K562 (cell line): ENCODE data around the gene GPR4. TPM values are rescaled to one million over a fixed set of nuclear protein-coding genes. Genes with fewer than 3 reads are reported as not detected.

ENCODE experiments used
- CEBPB ChIP-seq: fragments of 450-650 bp; IDR thresholded peaks from 2 replicates; pipeline ENCODE4 v1.6.1; 2016; ENCODE audit warnings: missing genetic modification characterization, missing compliant biosample characterization
- CREBBP ChIP-seq: IDR thresholded peaks from one replicate; pipeline ENCODE4 v1.6.1; 2012; ENCODE audit warnings: low read depth, mild to moderate bottlenecking, control low read depth, inconsistent platforms, low read length
- GTF2F1 ChIP-seq: IDR thresholded peaks from 2 replicates; pipeline ENCODE4 v1.6.1; 2011; ENCODE audit warnings: low read depth, low read length, improper control_type of control experiment
- HNRNPH1 ChIP-seq: fragments of 200-400 bp; formaldehyde crosslinking; optimal IDR thresholded peaks from 2 replicates; pipeline ENCODE3; 2017; ENCODE audit warnings: low read depth, mild to moderate bottlenecking, low read length, moderate library complexity
- RUNX1 ChIP-seq: sonication (generic); IDR thresholded peaks from 2 replicates; pipeline ENCODE4 v1.6.1; 2016; ENCODE audit warnings: antibody characterized with exemption, low read depth
- SMC3 ChIP-seq: conservative IDR thresholded peaks from 2 replicates; pipeline ENCODE4 v1.6.1; 2011; ENCODE audit warnings: low read depth, low read length, improper control_type of control experiment; ENCODE audit not compliant: insufficient read depth
- ZFP91 ChIP-seq: sonication (generic); formaldehyde crosslinking; IDR thresholded peaks from 2 replicates; pipeline ENCODE4 v1.8.0; 2022; ENCODE audit warnings: mild to moderate bottlenecking, missing genetic modification reagents
- ZNF384 ChIP-seq: IDR thresholded peaks from 2 replicates; pipeline ENCODE4 v1.6.1; 2012; ENCODE audit warnings: low read depth, low read length, improper control_type of control experiment
- ZNF584 ChIP-seq: fragments of 200-800 bp; sonication (Bioruptor generic); IDR thresholded peaks from 2 replicates; pipeline ENCODE4 v1.6.1; 2016; ENCODE audit warnings: low read depth, mild to moderate bottlenecking, missing genetic modification characterization, missing compliant biosample characterization
- polyA plus RNA-seq, 8 experiments: library from polyadenylated mRNA; depleted of rRNA in 4 of 8; stranded (reverse) in 5 of 8; unstranded in 3 of 8; fragments of >200 nt; fragmentation: Nextera tagmentation in 2 of 8; fragmentation: Illumina TruSeq in 1 of 8; extraction: Ambion mirVana in 2 of 8; extraction: Trizol in 1 of 8; gene quantifications; 2 replicates each; pipeline versions ENCODE4 v1.2.1 to v1.2.3, GENCODE V29; 2011 to 2014; ENCODE audit warnings: inconsistent platforms in 1 of 8, missing spikeins in 1 of 8
- total RNA-seq, 7 experiments: library from RNA; depleted of rRNA in 6 of 7; stranded (reverse); fragments of >200 nt in 6 of 7; fragmentation: Illumina TruSeq in 2 of 7; extraction: Trizol in 2 of 7; gene quantifications; 2 replicates each; pipeline versions ENCODE4 v1.2.1 to v1.2.3, GENCODE V29; 2011 to 2021; ENCODE audit warnings: low replicate concordance in 1 of 7

The GPR4 gene
- total and polyA plus RNA-seq, 9 of the 15 experiments (the other 6 are each of a cell fraction or from before 2014, with no cell fraction given), result 0.03 to 0.09 (median 0.04) TPM; not detected in 5

- TF ChIP-seq ZNF384 (no peak), CEBPB (tag) (no peak), ZNF584 (CRISPR knock-in tag) (no peak), RUNX1 (no peak), GTF2F1 (no peak), ZFP91 (CRISPR knock-in tag) (no peak), CREBBP (no peak), HNRNPH1 (no peak), SMC3 (peak; percentile 85)
Measured at GRCh38 chr19:45591004-45591637, 10.9 kb downstream of the GPR4 start (continued).
